Peyer's patch (tissue), 4 donors: ENCODE data around the gene LIME1. TPM values are rescaled to one million over a fixed set of nuclear protein-coding genes. Genes with fewer than 3 reads are reported as not detected.

Experiments used
- DNase-seq, 3 donors: peaks; one replicate each; pipeline ENCODE4 v3.0.0-alpha.2; 2017 to 2019
- H3K27ac ChIP-seq, 4 donors: fragments of 200-600 bp; sonication (generic); one replicate each; pipeline ENCODE4 v1.5.1; 2016 to 2019
- H3K27me3 ChIP-seq, 2 donors: fragments of 200-600 bp; sonication (generic); one replicate each; pipeline ENCODE4 v1.5.1; 2019
- H3K36me3 ChIP-seq, 3 donors: fragments of 200-600 bp; sonication (generic); one replicate each; pipeline ENCODE4 v1.5.1; 2016 to 2019
- H3K4me1 ChIP-seq, 4 donors: fragments of 200-600 bp; sonication (generic); one replicate each; pipeline ENCODE4 v1.5.1; 2016 to 2019
- H3K4me3 ChIP-seq, 4 donors: fragments of 200-600 bp; sonication (generic); 1 replicate in 3 of 4; 2 replicates in 1 of 4; pipeline ENCODE4 v1.5.1; 2016 to 2019; ENCODE audit warnings: mild to moderate bottlenecking in 1 of 4
- H3K9me3 ChIP-seq, 4 donors: fragments of 200-600 bp; sonication (generic); one replicate each; pipeline ENCODE4 v1.5.1; 2016 to 2019; ENCODE audit warnings: mild to moderate bottlenecking in 1 of 4
- POLR2A ChIP-seq, 2 donors: fragments of 450-650 bp; IDR thresholded peaks; one replicate each; pipeline ENCODE4 v1.5.1; 2017; ENCODE audit warnings: antibody characterized with exemption in 2 of 2, mild to moderate bottlenecking in 2 of 2, moderate library complexity in 2 of 2
- total RNA-seq, 4 donors: library from RNA; depleted of rRNA; stranded (reverse); fragments of >200 nt; gene quantifications; one replicate each; pipeline ENCODE4 v1.1.0, GENCODE V29; 2016
- TF ChIP-seq, protein P1 (sequence below), 6 experiments: fragments of 450-650 bp in 4 of 6; fragments of 200-600 bp in 2 of 6; sonication (generic) in 1 of 6; IDR thresholded peaks; one replicate each; pipeline ENCODE4 v1.5.1; 2017 to 2019; ENCODE audit warnings: antibody characterized with exemption in 6 of 6, mild to moderate bottlenecking in 3 of 6, moderate library complexity in 1 of 6

The LIME1 gene
- total RNA-seq, 4 donors from 2014 or later = 32.6 to 55.3 (median 41.0) TPM

DNA sequence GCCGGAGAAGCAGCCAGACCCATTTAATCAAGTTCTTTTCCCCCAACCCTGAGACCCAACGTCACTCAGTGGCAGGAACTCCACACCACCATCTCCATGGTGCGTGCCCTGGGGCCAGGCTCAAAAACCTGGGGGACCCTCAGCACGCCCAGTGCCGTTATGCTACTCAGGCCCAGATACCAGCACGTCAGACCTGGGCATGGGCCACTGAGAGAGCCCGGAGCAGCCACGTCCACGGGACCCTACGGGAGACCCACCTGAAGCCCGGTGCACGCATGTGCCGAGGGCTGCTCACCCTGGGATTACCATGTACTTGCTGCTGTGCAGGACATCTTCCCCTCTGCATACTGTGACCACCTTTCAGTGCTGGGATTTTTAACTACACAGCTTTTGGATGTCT is 16.9 kb downstream of the LIME1 start:
- Histone ChIP-seq H3K4me3 (no peak overlapping the region), H3K27me3 (no peaks in the 10 kb centered on the region), H3K36me3 (no peaks in the 10 kb centered on the region), H3K4me1 (no peaks in the 10 kb centered on the region), H3K9me3 (no peaks in the 10 kb centered on the region), H3K27ac (no peak overlapping the region)
- DNase-seq = no peak
- TF ChIP-seq, protein P1, sequence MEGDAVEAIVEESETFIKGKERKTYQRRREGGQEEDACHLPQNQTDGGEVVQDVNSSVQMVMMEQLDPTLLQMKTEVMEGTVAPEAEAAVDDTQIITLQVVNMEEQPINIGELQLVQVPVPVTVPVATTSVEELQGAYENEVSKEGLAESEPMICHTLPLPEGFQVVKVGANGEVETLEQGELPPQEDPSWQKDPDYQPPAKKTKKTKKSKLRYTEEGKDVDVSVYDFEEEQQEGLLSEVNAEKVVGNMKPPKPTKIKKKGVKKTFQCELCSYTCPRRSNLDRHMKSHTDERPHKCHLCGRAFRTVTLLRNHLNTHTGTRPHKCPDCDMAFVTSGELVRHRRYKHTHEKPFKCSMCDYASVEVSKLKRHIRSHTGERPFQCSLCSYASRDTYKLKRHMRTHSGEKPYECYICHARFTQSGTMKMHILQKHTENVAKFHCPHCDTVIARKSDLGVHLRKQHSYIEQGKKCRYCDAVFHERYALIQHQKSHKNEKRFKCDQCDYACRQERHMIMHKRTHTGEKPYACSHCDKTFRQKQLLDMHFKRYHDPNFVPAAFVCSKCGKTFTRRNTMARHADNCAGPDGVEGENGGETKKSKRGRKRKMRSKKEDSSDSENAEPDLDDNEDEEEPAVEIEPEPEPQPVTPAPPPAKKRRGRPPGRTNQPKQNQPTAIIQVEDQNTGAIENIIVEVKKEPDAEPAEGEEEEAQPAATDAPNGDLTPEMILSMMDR (IDR thresholded peaks at IDR 0.05) = no peak
- no peak for TF ChIP-seq POLR2A (IDR thresholded peaks at IDR 0.05)

DNA sequence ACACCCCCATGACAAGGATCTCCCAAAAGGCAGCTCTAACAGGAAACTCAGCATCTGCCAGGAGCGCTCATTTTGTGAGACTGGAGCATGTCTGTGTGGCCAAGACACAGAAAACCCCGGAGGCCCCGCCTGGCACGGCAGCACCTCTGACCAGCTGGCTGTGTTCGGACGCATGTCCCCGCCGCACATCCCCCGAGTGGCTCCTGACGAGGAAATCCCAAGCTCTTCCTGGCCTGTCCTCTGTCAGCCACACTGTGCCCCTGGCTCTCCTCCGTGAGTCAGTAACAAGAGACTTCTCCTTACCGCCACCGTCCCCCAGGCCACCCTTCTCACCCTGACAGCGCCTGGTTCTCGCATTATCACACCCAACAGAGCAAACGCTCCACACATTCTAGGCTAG is 17.5 kb downstream of the LIME1 start:
- Histone ChIP-seq H3K4me1 (no peaks in the 10 kb centered on the region), H3K9me3 (no peaks in the 10 kb centered on the region), H3K27me3 (no peaks in the 10 kb centered on the region), H3K4me3 (no peak overlapping the region), H3K27ac (no peak overlapping the region), H3K36me3 (no peaks in the 10 kb centered on the region)
- TF ChIP-seq POLR2A (IDR thresholded peaks at IDR 0.05) = no peak
- TF ChIP-seq, protein P1 (IDR thresholded peaks at IDR 0.05) = no peak
- DNase-seq = no peak

DNA sequence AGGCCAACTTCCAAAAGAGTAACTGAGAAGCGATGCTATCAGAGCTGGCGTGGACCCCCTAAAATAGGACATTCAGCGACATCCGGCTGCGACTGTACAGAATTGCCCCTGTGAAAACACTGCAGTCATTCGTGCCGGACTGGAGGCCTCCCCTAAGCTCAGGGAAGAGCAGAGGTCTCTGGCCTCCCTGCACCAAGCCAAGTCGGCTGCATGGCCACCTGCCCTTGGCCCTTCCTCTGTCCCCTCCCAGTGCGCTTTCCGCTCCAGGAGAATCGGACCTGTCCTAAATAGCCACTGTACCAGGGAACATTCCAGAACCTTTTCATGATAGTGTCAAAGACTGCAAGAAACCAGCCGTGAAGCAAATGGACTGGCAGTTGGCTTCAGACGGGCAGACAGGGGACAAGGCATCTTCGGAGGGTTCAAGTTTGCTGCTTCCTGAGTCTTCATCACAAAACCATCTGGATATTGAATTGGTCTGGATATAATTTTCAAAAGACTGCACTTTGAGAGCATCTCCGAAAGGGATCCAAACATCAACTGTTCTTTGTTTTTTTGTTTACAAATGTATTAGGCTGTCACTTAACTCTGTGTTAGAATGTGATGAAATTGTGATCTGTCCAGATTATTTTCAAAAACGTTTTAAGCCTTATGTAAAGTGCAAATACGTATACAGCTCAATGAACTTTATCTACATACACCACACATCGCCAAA is 19.6 kb downstream of the LIME1 start:
- no peaks in the 10 kb centered on the region for H3K36me3 ChIP-seq
- no peak for TF ChIP-seq POLR2A (IDR thresholded peaks at IDR 0.05)
- TF ChIP-seq, protein P1 (IDR thresholded peaks at IDR 0.05) = no peak
- no peak for DNase-seq
- no peak overlapping the region for H3K27ac ChIP-seq
- H3K9me3 ChIP-seq = no peaks in the 10 kb centered on the region
- no peak overlapping the region for H3K4me3 ChIP-seq
- H3K4me1 ChIP-seq = no peaks in the 10 kb centered on the region
- H3K27me3 ChIP-seq = no peaks in the 10 kb centered on the region

DNA sequence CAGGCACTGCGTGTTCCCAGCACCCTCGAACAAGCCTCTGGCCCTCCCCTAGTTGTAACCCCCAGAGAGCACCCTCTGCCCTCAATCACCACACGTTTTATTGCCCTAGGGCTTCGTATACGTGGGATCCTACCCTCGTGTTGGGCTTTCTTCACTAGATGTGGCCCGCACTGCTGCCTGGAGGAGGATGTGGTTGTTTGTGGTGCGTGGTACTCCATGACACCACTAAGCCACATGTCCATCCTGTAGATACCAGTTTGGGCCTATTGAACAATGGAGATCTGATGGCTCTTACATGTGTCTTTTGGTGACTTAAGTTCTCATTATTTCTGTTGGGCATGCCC is 20.2 kb downstream of the LIME1 start:
- Histone ChIP-seq H3K27me3 (no peaks in the 10 kb centered on the region), H3K27ac (no peak overlapping the region), H3K4me3 (no peak overlapping the region), H3K9me3 (no peaks in the 10 kb centered on the region), H3K36me3 (no peaks in the 10 kb centered on the region), H3K4me1 (no peaks in the 10 kb centered on the region)
- no peak for DNase-seq
- no peak for TF ChIP-seq POLR2A (IDR thresholded peaks at IDR 0.05)
- TF ChIP-seq, protein P1 (IDR thresholded peaks at IDR 0.05) = no peak

DNA sequence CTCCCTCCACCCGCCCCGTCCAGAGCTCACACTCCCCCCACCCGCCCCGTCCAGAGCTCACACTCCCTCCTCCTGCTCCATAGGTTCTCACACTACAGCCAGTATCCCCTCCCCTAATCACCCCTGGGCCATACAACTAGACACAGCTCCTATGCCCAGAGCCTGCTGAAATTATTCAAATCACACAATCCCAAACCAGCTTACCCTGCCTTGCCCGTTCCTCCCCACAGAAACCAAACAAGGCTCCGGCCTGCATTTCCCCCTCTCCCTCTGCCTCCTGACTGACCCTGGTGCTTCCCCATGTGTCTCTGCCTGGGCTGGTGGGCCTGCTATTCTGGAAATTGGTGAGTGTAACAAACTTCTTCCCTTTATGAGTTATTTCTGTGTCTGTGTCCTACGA is 21.7 kb downstream of the LIME1 start:
- no peak overlapping the region for H3K4me3 ChIP-seq
- no peaks in the 10 kb centered on the region for H3K36me3 ChIP-seq
- no peak for DNase-seq
- TF ChIP-seq, protein P1 (IDR thresholded peaks at IDR 0.05) = no peak
- TF ChIP-seq POLR2A (IDR thresholded peaks at IDR 0.05) = no peak
- no peaks in the 10 kb centered on the region for H3K27me3 ChIP-seq
- H3K9me3 ChIP-seq = no peaks in the 10 kb centered on the region
- no peaks in the 10 kb centered on the region for H3K4me1 ChIP-seq
- H3K27ac ChIP-seq = no peak overlapping the region
